Measurements from ENCODE around the gene CPNE9. TPM values are rescaled to one million over a fixed set of nuclear protein-coding genes. Genes with fewer than 3 reads are reported as not detected.

The CPNE9 gene
- total and polyA plus RNA-seq, 2 of the 13 experiments (the other 11 are each of a cell fraction or from before 2014, with no cell fraction given): 0.20 TPM; not detected in 1

DNA sequence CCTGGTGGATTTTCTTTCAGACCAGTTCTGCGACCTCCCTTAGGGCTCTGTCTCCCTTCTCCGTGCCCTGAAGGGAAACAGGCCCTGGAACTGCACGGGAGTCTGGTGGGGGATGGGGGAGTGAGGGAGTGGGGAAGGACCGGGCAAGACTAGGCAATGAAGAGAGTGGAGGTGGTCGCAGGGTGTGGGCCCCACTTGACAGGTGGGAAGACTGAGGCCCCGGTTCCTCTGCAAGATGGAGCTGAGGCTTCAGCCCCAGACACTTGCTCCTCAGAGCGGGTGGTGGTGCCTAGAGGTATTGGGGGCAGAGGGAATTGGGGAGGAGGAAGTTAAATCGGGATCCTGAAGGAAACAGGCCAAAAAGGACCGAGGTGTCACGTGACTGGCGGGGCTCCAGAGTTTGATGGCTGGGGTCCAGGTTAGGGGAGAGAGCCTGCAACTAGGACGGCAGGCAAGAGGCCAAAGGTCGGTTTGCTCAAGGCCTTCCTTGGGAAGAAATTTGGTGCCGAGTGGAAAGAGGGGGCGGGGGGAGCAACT is 66.7 kb downstream of the CPNE9 start (continued):
- TF ChIP-seq, protein P1, sequence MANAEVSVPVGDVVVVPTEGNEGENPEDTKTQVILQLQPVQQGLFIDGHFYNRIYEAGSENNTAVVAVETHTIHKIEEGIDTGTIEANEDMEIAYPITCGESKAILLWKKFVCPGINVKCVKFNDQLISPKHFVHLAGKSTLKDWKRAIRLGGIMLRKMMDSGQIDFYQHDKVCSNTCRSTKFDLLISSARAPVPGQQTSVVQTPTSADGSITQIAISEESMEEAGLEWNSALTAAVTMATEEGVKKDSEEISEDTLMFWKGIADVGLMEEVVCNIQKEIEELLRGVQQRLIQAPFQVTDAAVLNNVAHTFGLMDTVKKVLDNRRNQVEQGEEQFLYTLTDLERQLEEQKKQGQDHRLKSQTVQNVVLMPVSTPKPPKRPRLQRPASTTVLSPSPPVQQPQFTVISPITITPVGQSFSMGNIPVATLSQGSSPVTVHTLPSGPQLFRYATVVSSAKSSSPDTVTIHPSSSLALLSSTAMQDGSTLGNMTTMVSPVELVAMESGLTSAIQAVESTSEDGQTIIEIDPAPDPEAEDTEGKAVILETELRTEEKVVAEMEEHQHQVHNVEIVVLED (CRISPR knock-in tag; IDR thresholded peaks at IDR 0.05; ENCODE audit: borderline replicate concordance): no peak
- TF ChIP-seq ZNF629 (CRISPR knock-in tag; conservative IDR thresholded peaks at IDR 0.05) (peak; percentile 96), ZSCAN30 (CRISPR knock-in tag; IDR thresholded peaks at IDR 0.05) (no peak), RAD51 (IDR thresholded peaks at IDR 0.05; ENCODE audit: borderline replicate concordance) (peak; percentile 97), CHD2 (IDR thresholded peaks at IDR 0.05; ENCODE audit: low read depth, low read length) (no peak), MTF1 (CRISPR knock-in tag; IDR thresholded peaks at IDR 0.05) (0 out of 2 replicates have a peak, but pooled peaks have one; percentile 55), ZNF296 (CRISPR knock-in tag; conservative IDR thresholded peaks at IDR 0.05) (no peak), MYNN (CRISPR knock-in tag; IDR thresholded peaks at IDR 0.05; ENCODE audit: low read depth) (no peak), FOSL1 (CRISPR knock-in tag; IDR thresholded peaks at IDR 0.05; ENCODE audit: borderline replicate concordance) (no peak), KLF16 (CRISPR knock-in tag; IDR thresholded peaks at IDR 0.05) (no peak), PCBP1 (IDR thresholded peaks at IDR 0.05; ENCODE audit: borderline replicate concordance, low read depth, low read length) (0 out of 2 replicates have a peak, but pooled peaks have one; percentile 41), FOXP1 (IDR thresholded peaks at IDR 0.05) (no peak), FOXP1 (CRISPR knock-in tag; IDR thresholded peaks at IDR 0.05) (no peak), SMARCC2 (IDR thresholded peaks at IDR 0.05) (no peak)
- TF ChIP-seq, protein P2, sequence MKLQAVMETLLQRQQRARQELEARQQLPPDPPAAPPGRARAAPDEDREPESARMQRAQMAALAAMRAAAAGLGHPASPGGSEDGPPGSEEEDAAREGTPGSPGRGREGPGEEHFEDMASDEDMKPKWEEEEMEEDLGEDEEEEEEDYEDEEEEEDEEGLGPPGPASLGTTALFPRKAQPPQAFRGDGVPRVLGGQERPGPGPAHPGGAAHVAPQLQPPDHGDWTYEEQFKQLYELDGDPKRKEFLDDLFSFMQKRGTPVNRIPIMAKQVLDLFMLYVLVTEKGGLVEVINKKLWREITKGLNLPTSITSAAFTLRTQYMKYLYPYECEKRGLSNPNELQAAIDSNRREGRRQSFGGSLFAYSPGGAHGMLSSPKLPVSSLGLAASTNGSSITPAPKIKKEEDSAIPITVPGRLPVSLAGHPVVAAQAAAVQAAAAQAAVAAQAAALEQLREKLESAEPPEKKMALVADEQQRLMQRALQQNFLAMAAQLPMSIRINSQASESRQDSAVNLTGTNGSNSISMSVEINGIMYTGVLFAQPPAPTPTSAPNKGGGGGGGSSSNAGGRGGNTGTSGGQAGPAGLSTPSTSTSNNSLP (IDR thresholded peaks at IDR 0.05; ENCODE audit: low read depth, low read length): no peak
- TF ChIP-seq, protein P3, sequence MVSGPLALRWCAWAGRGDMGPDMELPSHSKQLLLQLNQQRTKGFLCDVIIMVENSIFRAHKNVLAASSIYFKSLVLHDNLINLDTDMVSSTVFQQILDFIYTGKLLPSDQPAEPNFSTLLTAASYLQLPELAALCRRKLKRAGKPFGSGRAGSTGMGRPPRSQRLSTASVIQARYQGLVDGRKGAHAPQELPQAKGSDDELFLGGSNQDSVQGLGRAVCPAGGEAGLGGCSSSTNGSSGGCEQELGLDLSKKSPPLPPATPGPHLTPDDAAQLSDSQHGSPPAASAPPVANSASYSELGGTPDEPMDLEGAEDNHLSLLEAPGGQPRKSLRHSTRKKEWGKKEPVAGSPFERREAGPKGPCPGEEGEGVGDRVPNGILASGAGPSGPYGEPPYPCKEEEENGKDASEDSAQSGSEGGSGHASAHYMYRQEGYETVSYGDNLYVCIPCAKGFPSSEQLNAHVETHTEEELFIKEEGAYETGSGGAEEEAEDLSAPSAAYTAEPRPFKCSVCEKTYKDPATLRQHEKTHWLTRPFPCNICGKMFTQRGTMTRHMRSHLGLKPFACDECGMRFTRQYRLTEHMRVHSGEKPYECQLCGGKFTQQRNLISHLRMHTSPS (CRISPR knock-in tag; IDR thresholded peaks at IDR 0.05; ENCODE audit: low read depth): peak; percentile 5; the same call in 1 of the 2 replicates
- TF ChIP-seq, protein P4, sequence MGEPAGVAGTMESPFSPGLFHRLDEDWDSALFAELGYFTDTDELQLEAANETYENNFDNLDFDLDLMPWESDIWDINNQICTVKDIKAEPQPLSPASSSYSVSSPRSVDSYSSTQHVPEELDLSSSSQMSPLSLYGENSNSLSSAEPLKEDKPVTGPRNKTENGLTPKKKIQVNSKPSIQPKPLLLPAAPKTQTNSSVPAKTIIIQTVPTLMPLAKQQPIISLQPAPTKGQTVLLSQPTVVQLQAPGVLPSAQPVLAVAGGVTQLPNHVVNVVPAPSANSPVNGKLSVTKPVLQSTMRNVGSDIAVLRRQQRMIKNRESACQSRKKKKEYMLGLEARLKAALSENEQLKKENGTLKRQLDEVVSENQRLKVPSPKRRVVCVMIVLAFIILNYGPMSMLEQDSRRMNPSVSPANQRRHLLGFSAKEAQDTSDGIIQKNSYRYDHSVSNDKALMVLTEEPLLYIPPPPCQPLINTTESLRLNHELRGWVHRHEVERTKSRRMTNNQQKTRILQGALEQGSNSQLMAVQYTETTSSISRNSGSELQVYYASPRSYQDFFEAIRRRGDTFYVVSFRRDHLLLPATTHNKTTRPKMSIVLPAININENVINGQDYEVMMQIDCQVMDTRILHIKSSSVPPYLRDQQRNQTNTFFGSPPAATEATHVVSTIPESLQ (CRISPR knock-in tag; conservative IDR thresholded peaks at IDR 0.05): no peak
- TF ChIP-seq, protein P5, sequence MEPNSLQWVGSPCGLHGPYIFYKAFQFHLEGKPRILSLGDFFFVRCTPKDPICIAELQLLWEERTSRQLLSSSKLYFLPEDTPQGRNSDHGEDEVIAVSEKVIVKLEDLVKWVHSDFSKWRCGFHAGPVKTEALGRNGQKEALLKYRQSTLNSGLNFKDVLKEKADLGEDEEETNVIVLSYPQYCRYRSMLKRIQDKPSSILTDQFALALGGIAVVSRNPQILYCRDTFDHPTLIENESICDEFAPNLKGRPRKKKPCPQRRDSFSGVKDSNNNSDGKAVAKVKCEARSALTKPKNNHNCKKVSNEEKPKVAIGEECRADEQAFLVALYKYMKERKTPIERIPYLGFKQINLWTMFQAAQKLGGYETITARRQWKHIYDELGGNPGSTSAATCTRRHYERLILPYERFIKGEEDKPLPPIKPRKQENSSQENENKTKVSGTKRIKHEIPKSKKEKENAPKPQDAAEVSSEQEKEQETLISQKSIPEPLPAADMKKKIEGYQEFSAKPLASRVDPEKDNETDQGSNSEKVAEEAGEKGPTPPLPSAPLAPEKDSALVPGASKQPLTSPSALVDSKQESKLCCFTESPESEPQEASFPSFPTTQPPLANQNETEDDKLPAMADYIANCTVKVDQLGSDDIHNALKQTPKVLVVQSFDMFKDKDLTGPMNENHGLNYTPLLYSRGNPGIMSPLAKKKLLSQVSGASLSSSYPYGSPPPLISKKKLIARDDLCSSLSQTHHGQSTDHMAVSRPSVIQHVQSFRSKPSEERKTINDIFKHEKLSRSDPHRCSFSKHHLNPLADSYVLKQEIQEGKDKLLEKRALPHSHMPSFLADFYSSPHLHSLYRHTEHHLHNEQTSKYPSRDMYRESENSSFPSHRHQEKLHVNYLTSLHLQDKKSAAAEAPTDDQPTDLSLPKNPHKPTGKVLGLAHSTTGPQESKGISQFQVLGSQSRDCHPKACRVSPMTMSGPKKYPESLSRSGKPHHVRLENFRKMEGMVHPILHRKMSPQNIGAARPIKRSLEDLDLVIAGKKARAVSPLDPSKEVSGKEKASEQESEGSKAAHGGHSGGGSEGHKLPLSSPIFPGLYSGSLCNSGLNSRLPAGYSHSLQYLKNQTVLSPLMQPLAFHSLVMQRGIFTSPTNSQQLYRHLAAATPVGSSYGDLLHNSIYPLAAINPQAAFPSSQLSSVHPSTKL (CRISPR knock-in tag; IDR thresholded peaks at IDR 0.05): peak; percentile 55

All from HepG2 (cell line).